ENCODE results near the gene TGM6. TPM values are rescaled to one million over a fixed set of nuclear protein-coding genes. Genes with fewer than 3 reads are reported as not detected.

Gene TGM6
- total RNA-seq: not detected in 2 replicates
- long read RNA-seq: 0 reads

DNA sequence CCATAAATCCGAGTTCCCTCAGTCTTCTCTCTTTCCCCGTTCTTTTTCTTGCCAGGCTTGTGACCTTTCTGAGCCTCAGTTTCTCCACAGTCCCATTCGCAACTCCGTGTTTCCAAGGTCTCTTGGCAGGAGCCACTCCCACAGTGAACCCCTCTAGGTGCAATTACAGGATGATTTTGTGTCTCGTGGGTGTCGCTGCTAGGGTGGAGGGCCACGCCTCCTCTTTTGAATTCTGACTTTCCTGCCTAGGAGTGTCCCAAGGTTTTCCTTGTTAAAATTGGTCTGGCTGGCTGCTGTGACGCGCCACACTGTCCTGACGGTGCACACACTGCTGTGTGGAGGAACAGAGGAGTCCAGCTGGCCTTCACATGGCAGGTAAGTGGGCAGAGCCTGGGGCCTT lies at the start of gene TGM6:
TGM6 (plus strand) TSS at position 301 of the 400 bp plus-strand sequence; CDS start at position 369, 68 bp downstream.
- Mint-ChIP-seq H3K27me3 (ENCODE audit: low read depth) (peaks cover 9% of the 10 kb centered on the region), H3K27ac (ENCODE audit: unreplicated experiment) (no peak within 1 kb of the TSS)
- no peak for TF ChIP-seq CTCF (conservative IDR thresholded peaks at IDR 0.05)

GRCh38 chr20:2331106-2331505 lies 49.6 kb upstream of the TGM6 start:
- DNase-seq (ENCODE audit: low read depth, low spot score): no peak
- Mint-ChIP-seq H3K4me1 (no peaks in the 10 kb centered on the region), H3K4me3 (no peak overlapping the region), H3K9me3 (no peaks in the 10 kb centered on the region), H3K36me3 (ENCODE audit: low read depth) (no peaks in the 10 kb centered on the region), H3K27ac (ENCODE audit: unreplicated experiment) (no peak overlapping the region), H3K27me3 (ENCODE audit: low read depth) (no peaks in the 10 kb centered on the region)
- no peak for TF ChIP-seq CTCF (conservative IDR thresholded peaks at IDR 0.05)

More for the DNA sequence above, at the start of gene TGM6:
- Mint-ChIP-seq H3K9me3 (no peaks in the 10 kb centered on the region), H3K4me3 (no peak within 1 kb of the TSS), H3K36me3 (ENCODE audit: low read depth) (no peaks in the 10 kb centered on the region), H3K4me1 (no peaks in the 10 kb centered on the region)
- no peak for DNase-seq (ENCODE audit: low read depth, low spot score)

DNA sequence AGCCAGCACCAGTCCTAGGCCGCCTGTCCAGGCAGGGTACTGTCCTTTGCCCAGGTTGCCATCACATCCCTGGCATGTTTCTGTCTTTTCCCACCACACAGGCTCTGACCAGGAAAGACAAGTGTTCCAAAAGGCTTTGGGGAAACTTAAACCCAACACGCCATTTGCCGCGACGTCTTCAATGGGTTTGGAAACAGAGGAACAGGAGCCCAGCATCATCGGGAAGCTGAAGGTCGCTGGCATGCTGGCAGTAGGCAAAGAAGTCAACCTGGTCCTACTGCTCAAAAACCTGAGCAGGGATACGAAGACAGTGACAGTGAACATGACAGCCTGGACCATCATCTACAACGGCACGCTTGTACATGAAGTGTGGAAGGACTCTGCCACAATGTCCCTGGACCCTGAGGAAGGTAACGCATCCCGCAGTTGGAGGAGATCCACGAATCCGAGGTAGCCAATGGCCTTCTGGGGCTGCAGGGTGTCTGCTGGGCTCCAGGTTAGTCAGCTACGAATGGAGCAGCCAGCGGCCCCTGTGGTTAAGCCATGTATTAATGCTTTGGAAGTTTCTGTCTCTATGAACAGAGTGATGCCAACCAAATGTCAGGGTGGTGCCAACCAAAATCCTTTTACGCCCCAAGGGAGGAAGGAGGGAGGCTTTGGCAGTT lies 48.7 kb upstream of the TGM6 start:
- DNase-seq (ENCODE audit: low read depth, low spot score): no peak
- no peaks in the 10 kb centered on the region for H3K36me3 Mint-ChIP-seq (ENCODE audit: low read depth)
- no peaks in the 10 kb centered on the region for H3K9me3 Mint-ChIP-seq
- no peaks in the 10 kb centered on the region for H3K4me1 Mint-ChIP-seq
- H3K27me3 Mint-ChIP-seq (ENCODE audit: low read depth): no peaks in the 10 kb centered on the region
- H3K27ac Mint-ChIP-seq (ENCODE audit: unreplicated experiment): no peak overlapping the region
- no peak overlapping the region for H3K4me3 Mint-ChIP-seq
- no peak for TF ChIP-seq CTCF (conservative IDR thresholded peaks at IDR 0.05)

GRCh38 chr20:2332711-2333110 lies 48.0 kb upstream of the TGM6 start:
- Mint-ChIP-seq H3K4me1 (no peaks in the 10 kb centered on the region), H3K27ac (ENCODE audit: unreplicated experiment) (no peak overlapping the region), H3K9me3 (no peaks in the 10 kb centered on the region), H3K36me3 (ENCODE audit: low read depth) (no peaks in the 10 kb centered on the region), H3K4me3 (no peak overlapping the region), H3K27me3 (ENCODE audit: low read depth) (no peaks in the 10 kb centered on the region)
- TF ChIP-seq CTCF (conservative IDR thresholded peaks at IDR 0.05): no peak
- DNase-seq (ENCODE audit: low read depth, low spot score): no peak

GRCh38 chr20:2333821-2334220 lies 46.9 kb upstream of the TGM6 start:
- no peak for DNase-seq (ENCODE audit: low read depth, low spot score)
- Mint-ChIP-seq H3K4me3 (no peak overlapping the region), H3K27ac (ENCODE audit: unreplicated experiment) (no peak overlapping the region), H3K36me3 (ENCODE audit: low read depth) (no peaks in the 10 kb centered on the region), H3K9me3 (no peaks in the 10 kb centered on the region), H3K4me1 (no peaks in the 10 kb centered on the region), H3K27me3 (ENCODE audit: low read depth) (no peaks in the 10 kb centered on the region)
- no peak for TF ChIP-seq CTCF (conservative IDR thresholded peaks at IDR 0.05)

Data from neural crest cell (in vitro differentiated cells).